Nephron progenitor cell (in vitro differentiated cells): ENCODE data around the gene ITGB2.

ENCODE experiments used
- DNase-seq: peaks from one replicate; pipeline ENCODE4 v3.0.0; 2021
- H3K27ac Mint-ChIP-seq: 2 replicates; pipeline ENCODE4 v1.8.0; 2021; ENCODE audit warnings: mild to moderate bottlenecking, moderate library complexity, mixed read lengths
- H3K27me3 Mint-ChIP-seq: 2 replicates; pipeline ENCODE4 v1.8.0; 2021; ENCODE audit warnings: mild to moderate bottlenecking, low read depth, mixed read lengths; ENCODE audit not compliant: poor library complexity
- H3K36me3 Mint-ChIP-seq: 2 replicates; pipeline ENCODE4 v1.8.0; 2021; ENCODE audit warnings: low read depth, mixed read lengths
- H3K4me1 Mint-ChIP-seq: 2 replicates; pipeline ENCODE4 v1.8.0; 2021; ENCODE audit warnings: mixed read lengths
- H3K4me3 Mint-ChIP-seq: 2 replicates; pipeline ENCODE4 v1.8.0; 2021; ENCODE audit warnings: mild to moderate bottlenecking, moderate library complexity, mixed read lengths
- H3K9me3 Mint-ChIP-seq: 2 replicates; pipeline ENCODE4 v1.8.0; 2021; ENCODE audit warnings: mild to moderate bottlenecking, moderate library complexity, mixed read lengths
- CTCF ChIP-seq: fragments of 200-600 bp; sonication (generic); IDR thresholded peaks from 2 replicates; pipeline ENCODE4 v1.5.0; 2021; ENCODE audit warnings: antibody characterized with exemption

The ITGB2 gene

GRCh38 chr21:44919913-44920693 is 596 bp downstream of the ITGB2 start:
- Mint-ChIP-seq H3K27ac (no peak overlapping the region), H3K9me3 (peaks cover 21% of the 10 kb centered on the region), H3K4me1 (peaks cover 39% of the 10 kb centered on the region), H3K27me3 (peaks cover 100% of the 10 kb centered on the region), H3K4me3 (peak overlapping the region; percentile 10), H3K36me3 (no peaks in the 10 kb centered on the region)
- DNase-seq, result no peak
- TF ChIP-seq CTCF, result no peak

- TF ChIP-seq CTCF, result no peak
- Mint-ChIP-seq H3K27me3 (peaks cover 100% of the 10 kb centered on the region), H3K9me3 (peaks cover 15% of the 10 kb centered on the region), H3K36me3 (no peaks in the 10 kb centered on the region), H3K4me1 (peaks cover 39% of the 10 kb centered on the region), H3K27ac (no peak overlapping the region), H3K4me3 (no peak overlapping the region)
- DNase-seq, result no peak
These were observed 1.4 kb downstream of the ITGB2 start for GRCh38 chr21:44919111-44919912.

GRCh38 chr21:44918581-44919033 is 2.1 kb downstream of the ITGB2 start:
- Mint-ChIP-seq H3K27ac (no peak overlapping the region), H3K4me3 (peak overlapping the region; percentile 62), H3K36me3 (no peaks in the 10 kb centered on the region), H3K9me3 (peaks cover 8% of the 10 kb centered on the region), H3K4me1 (peaks cover 41% of the 10 kb centered on the region), H3K27me3 (peaks cover 96% of the 10 kb centered on the region)
- no peak for TF ChIP-seq CTCF
- no peak for DNase-seq

GRCh38 chr21:44918107-44918470 is 2.6 kb downstream of the ITGB2 start:
- H3K9me3 Mint-ChIP-seq, result peaks cover 3% of the 10 kb centered on the region
- no peaks in the 10 kb centered on the region for H3K36me3 Mint-ChIP-seq
- H3K4me1 Mint-ChIP-seq, result peaks cover 41% of the 10 kb centered on the region
- DNase-seq, result no peak
- no peak overlapping the region for H3K4me3 Mint-ChIP-seq
- no peak overlapping the region for H3K27ac Mint-ChIP-seq
- TF ChIP-seq CTCF, result no peak
- peaks cover 91% of the 10 kb centered on the region for H3K27me3 Mint-ChIP-seq

GRCh38 chr21:44917446-44918106 is 3.1 kb downstream of the ITGB2 start:
- H3K27me3 Mint-ChIP-seq, result peaks cover 86% of the 10 kb centered on the region

More at GRCh38 chr21:44917446-44918106, 3.1 kb downstream of the ITGB2 start:
- no peak for DNase-seq
- no peak overlapping the region for H3K27ac Mint-ChIP-seq
- H3K4me1 Mint-ChIP-seq, result peaks cover 41% of the 10 kb centered on the region
- H3K36me3 Mint-ChIP-seq, result no peaks in the 10 kb centered on the region
- no peak overlapping the region for H3K4me3 Mint-ChIP-seq
- no peak for TF ChIP-seq CTCF
- H3K9me3 Mint-ChIP-seq, result no peaks in the 10 kb centered on the region
